K562 (cell line): ENCODE measurements around the gene GFAP. TPM values are rescaled to one million over a fixed set of nuclear protein-coding genes. Genes with fewer than 3 reads are reported as not detected.

Source experiments
- ATAC-seq: fragments of 200-7000 bp; cut with Tn5 transposase; 3 replicates; pipeline ENCODE4 v1.9.1; 2020; ENCODE audit warnings: moderate library complexity
- BruUV-seq: library from RNA; stranded (reverse); fragments of 400-500 nt; replicated peaks from 2 replicates; lab custom pipeline; 2021; lab: Mats Ljungman, UMichigan
- CTCF ChIA-PET: fragments of 300-600 bp; formaldehyde crosslinking; extraction: SDS; loops from one replicate; lab custom pipeline; 2021; ENCODE audit warnings: low intra/inter-chr PET ratio; lab: Yijun Ruan, JAX
- POLR2A ChIA-PET: fragments of 300-600, 350-650 bp; sonication (Branson Sonifier 250); formaldehyde crosslinking; extraction: SDS; loops from one replicate; lab custom pipeline; 2021; ENCODE audit warnings: antibody characterized with exemption, inconsistent platforms; lab: Yijun Ruan, JAX
- DNase-seq, 4 experiments: peaks; one replicate each; pipeline versions ENCODE4 v3.0.0 to v3.0.0-alpha.2; 2011 to 2018; ENCODE audit warnings: low spot score in 3 of 4, mixed read lengths in 3 of 4; ENCODE audit errors: extremely low read depth in 1 of 4
- FAIRE-seq: peaks from 2 replicates; lab custom pipeline; 2011; peaks lifted over from hg19 to GRCh38; lab: Jason Lieb, UNC
- H2AFZ ChIP-seq: 2 replicates; pipeline ENCODE4 v1.6.0; 2011; ENCODE audit warnings: low read depth, low read length, control low read depth, inconsistent platforms
- H3K27ac ChIP-seq: fragments of 200-600 bp; 3 replicates; pipeline ENCODE4 v1.8.0; 2011; ENCODE audit warnings: low read depth, mild to moderate bottlenecking, control low read depth, inconsistent platforms, low read length, moderate library complexity, mixed read lengths; ENCODE audit errors: extremely low read depth
- H3K27me3 ChIP-seq, 2 experiments: fragments of 300-600 bp in 1 of 2; 2 replicates in 1 of 2; 3 replicates in 1 of 2; pipeline versions ENCODE4 v1.6.0 to v1.8.0; 2011; ENCODE audit warnings: inconsistent platforms in 2 of 2, low read length in 2 of 2, mild to moderate bottlenecking in 1 of 2, mixed read lengths in 1 of 2, moderate library complexity in 1 of 2; ENCODE audit not compliant: control insufficient read depth in 2 of 2, insufficient read depth in 2 of 2
- H3K36me3 ChIP-seq: fragments of 300-600 bp; 3 replicates; pipeline ENCODE4 v1.8.0; 2011; ENCODE audit warnings: mild to moderate bottlenecking, low read length, inconsistent platforms; ENCODE audit not compliant: control insufficient read depth, insufficient read depth
- H3K4me1 ChIP-seq, 2 experiments: fragments of 200-600 bp in 1 of 2; replicated peaks in 1 of 2; 2 replicates in 1 of 2; 3 replicates in 1 of 2; pipeline versions ENCODE4 v1.5.1 to v1.8.0; 2011; ENCODE audit warnings: inconsistent platforms in 2 of 2, low read length in 2 of 2, mild to moderate bottlenecking in 1 of 2, mixed read lengths in 1 of 2, moderate library complexity in 1 of 2; ENCODE audit not compliant: control insufficient read depth in 2 of 2, insufficient read depth in 2 of 2
- H3K4me2 ChIP-seq: 2 replicates; pipeline ENCODE4 v1.6.1; 2011; ENCODE audit warnings: low read length, control low read depth, inconsistent platforms, mixed read lengths; ENCODE audit not compliant: insufficient read depth
- H3K4me3 ChIP-seq: fragments of 200-600 bp; sonication (generic), shearing (Covaris generic); 2 replicates; pipeline ENCODE4 v1.5.1; 2016; ENCODE audit warnings: control low read depth, inconsistent platforms
- H3K79me2 ChIP-seq: fragments of 200-600 bp; 3 replicates; pipeline ENCODE4 v1.8.0; 2011; ENCODE audit warnings: low read length, inconsistent platforms; ENCODE audit not compliant: control insufficient read depth, insufficient read depth
- H3K9ac ChIP-seq, 2 experiments: 2 replicates each; pipeline versions ENCODE4 v1.6.0 to v1.6.1; 2011; ENCODE audit warnings: low read depth in 2 of 2, low read length in 2 of 2, control low read depth in 1 of 2, inconsistent platforms in 1 of 2, mild to moderate bottlenecking in 1 of 2, mixed read lengths in 1 of 2; ENCODE audit not compliant: insufficient read depth in 1 of 2
- H3K9me1 ChIP-seq: one replicate; pipeline ENCODE4 v1.6.0; 2011; ENCODE audit warnings: inconsistent platforms, mild to moderate bottlenecking, low read length, moderate library complexity; ENCODE audit not compliant: control insufficient read depth, insufficient read depth
- H3K9me3 ChIP-seq: replicated peaks from 2 replicates; pipeline ENCODE4 v1.5.1; 2011; ENCODE audit warnings: low read depth, low read length, inconsistent platforms; ENCODE audit not compliant: control insufficient read depth, insufficient read depth
- H4K20me1 ChIP-seq: replicated peaks from 2 replicates; pipeline ENCODE4 v1.6.1; 2011; ENCODE audit warnings: low read length, inconsistent platforms, mixed read lengths; ENCODE audit not compliant: control insufficient read depth, insufficient read depth
- JUNB ChIP-seq: fragments of 450-650 bp; formaldehyde crosslinking; conservative IDR thresholded peaks from 2 replicates; pipeline ENCODE4 v1.4.0; 2020; ENCODE audit warnings: mild to moderate bottlenecking
- MED1 ChIP-seq: sonication (generic); formaldehyde crosslinking; IDR thresholded peaks from 2 replicates; pipeline ENCODE4 v1.8.1; 2023; ENCODE audit warnings: missing genetic modification reagents, borderline replicate concordance
- NELFE ChIP-seq: IDR thresholded peaks from 2 replicates; pipeline ENCODE4 v1.6.1; 2011; ENCODE audit warnings: mild to moderate bottlenecking; ENCODE audit not compliant: insufficient read depth, insufficient read length
- ZNF146 ChIP-seq: IDR thresholded peaks from one replicate; pipeline ENCODE4 v1.6.1; 2018; ENCODE audit warnings: missing compliant biosample characterization; ENCODE audit not compliant: unreplicated experiment
- ZNF696 ChIP-seq: fragments of 250-450 bp; sonication (Bioruptor Pico); conservative IDR thresholded peaks from 2 replicates; pipeline ENCODE4 v1.4.0; 2020; ENCODE audit warnings: mild to moderate bottlenecking, moderate library complexity
- WGBS: fragments of 100-300 bp; shearing (Covaris generic); methylation state at CpG from one replicate; pipeline ENCODE4 v1.1.6; 2016; ENCODE audit warnings: low coverage, mixed read lengths; ENCODE audit not compliant: insufficient coverage; ENCODE audit errors: missing lambda C conversion rate; 5-methylcytosine and 5-hydroxymethylcytosine counted together
- in situ Hi-C: fragments of 300-500 bp; cut with MboI; formaldehyde crosslinking; loops from 4 replicates; pipeline ENCODE4 v1.15.0; 2018; ENCODE audit warnings: inconsistent platforms, mixed read lengths
- intact Hi-C: fragments of 100-400 bp; cut with micrococcal nuclease; formaldehyde crosslinking; loops from 2 replicates; pipeline ENCODE4 v1.14.2; 2022
- polyA plus RNA-seq, 8 experiments: library from polyadenylated mRNA; depleted of rRNA in 4 of 8; stranded (reverse) in 5 of 8; unstranded in 3 of 8; fragments of >200 nt; fragmentation: Nextera tagmentation in 2 of 8; fragmentation: Illumina TruSeq in 1 of 8; extraction: Ambion mirVana in 2 of 8; extraction: Trizol in 1 of 8; gene quantifications; 2 replicates each; pipeline versions ENCODE4 v1.2.1 to v1.2.3, GENCODE V29; 2011 to 2014; ENCODE audit warnings: inconsistent platforms in 1 of 8, missing spikeins in 1 of 8
- total RNA-seq, 7 experiments: library from RNA; depleted of rRNA in 6 of 7; stranded (reverse); fragments of >200 nt in 6 of 7; fragmentation: Illumina TruSeq in 2 of 7; extraction: Trizol in 2 of 7; gene quantifications; 2 replicates each; pipeline versions ENCODE4 v1.2.1 to v1.2.3, GENCODE V29; 2011 to 2021; ENCODE audit warnings: low replicate concordance in 1 of 7
- TF ChIP-seq, protein P1 (sequence below), 2 experiments: fragments of 200-800 bp in 1 of 2; sonication (Bioruptor generic) in 1 of 2; sonication (generic) in 1 of 2; formaldehyde crosslinking in 1 of 2; IDR thresholded peaks in 1 of 2; conservative IDR thresholded peaks in 1 of 2; 2 replicates each; pipeline versions ENCODE4 v1.5.0 to v1.6.1; 2016 to 2020; ENCODE audit warnings: missing compliant biosample characterization in 1 of 2, missing genetic modification characterization in 1 of 2, missing genetic modification reagents in 1 of 2
- TF ChIP-seq, protein P2 (sequence below): IDR thresholded peaks from 2 replicates; pipeline ENCODE4 v1.6.1; 2011; ENCODE audit not compliant: insufficient read length; ENCODE audit errors: extremely low read depth
- TF ChIP-seq, protein P3 (sequence below): fragments of 250-450 bp; sonication (Bioruptor Pico); IDR thresholded peaks from 2 replicates; pipeline ENCODE4 v1.4.0; 2020; ENCODE audit warnings: borderline replicate concordance

Gene GFAP
- total and polyA plus RNA-seq, 9 of the 15 experiments (the other 6 are each of a cell fraction or from before 2014, with no cell fraction given), result 0.07 to 1.4 (median 0.60) TPM; not detected in 1

- Histone ChIP-seq H4K20me1 (0 out of 2 replicates have a peak, but pooled peaks cover 10% of the 10 kb centered on the region), H3K27me3 (peaks cover 2 to 19% of the 10 kb centered on the region in 2 experiments; a peak in 2 of 5 replicates), H3K4me3 (no peak overlapping the region), H2AFZ (no peak overlapping the region), H3K9me3 (no peaks in the 10 kb centered on the region), H3K27ac (no peak overlapping the region), H3K9me1 (no peaks in the 10 kb centered on the region), H3K9ac (no peak overlapping the region), H3K4me2 (no peak overlapping the region), H3K79me2 (no peaks in the 10 kb centered on the region), H3K36me3 (no peaks in the 10 kb centered on the region), H3K4me1 (peaks cover 2 to 15% of the 10 kb centered on the region in 2 experiments; a peak in 4 of 5 replicates)
- DNase-seq (no peak), FAIRE-seq (no peak), ATAC-seq (no peak)
- POLR2A ChIA-PET, result interaction anchor here (1.0 to 1.3 kb wide), 3 partner anchors 101 to 230 kb away, joined by 3 to 4 read pairs (median 4); no protein-coding TSS in a partner anchor
- BruUV-seq, result no TSS peak
- intact Hi-C loops (no loop called here), in situ Hi-C loops (loop anchor here (5.0 kb wide), 1 partner anchor 98 kb away; no protein-coding TSS in a partner anchor)
- WGBS, result 30% methylated on average over 2 of the region's 2 CpGs
- CTCF ChIA-PET, result interaction anchor here (0.8 to 2.8 kb wide), 3 partner anchors 102 to 180 kb away, joined by 3 to 34 read pairs (median 10); no protein-coding TSS in a partner anchor
- TF ChIP-seq, protein P1, sequence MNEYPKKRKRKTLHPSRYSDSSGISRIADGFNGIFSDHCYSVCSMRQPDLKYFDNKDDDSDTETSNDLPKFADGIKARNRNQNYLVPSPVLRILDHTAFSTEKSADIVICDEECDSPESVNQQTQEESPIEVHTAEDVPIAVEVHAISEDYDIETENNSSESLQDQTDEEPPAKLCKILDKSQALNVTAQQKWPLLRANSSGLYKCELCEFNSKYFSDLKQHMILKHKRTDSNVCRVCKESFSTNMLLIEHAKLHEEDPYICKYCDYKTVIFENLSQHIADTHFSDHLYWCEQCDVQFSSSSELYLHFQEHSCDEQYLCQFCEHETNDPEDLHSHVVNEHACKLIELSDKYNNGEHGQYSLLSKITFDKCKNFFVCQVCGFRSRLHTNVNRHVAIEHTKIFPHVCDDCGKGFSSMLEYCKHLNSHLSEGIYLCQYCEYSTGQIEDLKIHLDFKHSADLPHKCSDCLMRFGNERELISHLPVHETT (CRISPR knock-in tag; conservative IDR thresholded peaks at IDR 0.05 in 1 of 2, IDR thresholded peaks at IDR 0.05 in 1 of 2), result no peak
- TF ChIP-seq ZNF146 (CRISPR knock-in tag) (no peak), ZNF696 (CRISPR knock-in tag) (no peak), NELFE (no peak), JUNB (CRISPR knock-in tag) (no peak), MED1 (CRISPR knock-in tag) (no peak)
- TF ChIP-seq, protein P2, sequence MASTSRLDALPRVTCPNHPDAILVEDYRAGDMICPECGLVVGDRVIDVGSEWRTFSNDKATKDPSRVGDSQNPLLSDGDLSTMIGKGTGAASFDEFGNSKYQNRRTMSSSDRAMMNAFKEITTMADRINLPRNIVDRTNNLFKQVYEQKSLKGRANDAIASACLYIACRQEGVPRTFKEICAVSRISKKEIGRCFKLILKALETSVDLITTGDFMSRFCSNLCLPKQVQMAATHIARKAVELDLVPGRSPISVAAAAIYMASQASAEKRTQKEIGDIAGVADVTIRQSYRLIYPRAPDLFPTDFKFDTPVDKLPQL, result no peak
- TF ChIP-seq, protein P3, sequence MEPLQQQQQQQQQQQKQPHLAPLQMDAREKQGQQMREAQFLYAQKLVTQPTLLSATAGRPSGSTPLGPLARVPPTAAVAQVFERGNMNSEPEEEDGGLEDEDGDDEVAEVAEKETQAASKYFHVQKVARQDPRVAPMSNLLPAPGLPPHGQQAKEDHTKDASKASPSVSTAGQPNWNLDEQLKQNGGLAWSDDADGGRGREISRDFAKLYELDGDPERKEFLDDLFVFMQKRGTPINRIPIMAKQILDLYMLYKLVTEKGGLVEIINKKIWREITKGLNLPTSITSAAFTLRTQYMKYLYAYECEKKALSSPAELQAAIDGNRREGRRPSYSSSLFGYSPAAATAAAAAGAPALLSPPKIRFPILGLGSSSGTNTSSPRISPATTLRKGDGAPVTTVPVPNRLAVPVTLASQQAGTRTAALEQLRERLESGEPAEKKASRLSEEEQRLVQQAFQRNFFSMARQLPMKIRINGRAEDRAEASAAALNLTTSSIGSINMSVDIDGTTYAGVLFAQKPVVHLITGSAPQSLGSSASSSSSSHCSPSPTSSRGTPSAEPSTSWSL (CRISPR knock-in tag), result no peak
These were observed 4.1 kb upstream of the GFAP start for GRCh38 chr17:44919411-44919810.
